Mesendoderm (in vitro differentiated cells): ENCODE measurements around the gene SPACA7.

Experiments used
- DNase-seq: peaks from one replicate; pipeline ENCODE4 v3.0.0; 2013
- H2AK5ac ChIP-seq: 2 replicates; pipeline ENCODE4 v1.6.1; 2013; ENCODE audit warnings: low read length, inconsistent platforms
- H2BK120ac ChIP-seq: 2 replicates; pipeline ENCODE4 v1.6.1; 2013; ENCODE audit warnings: low read depth, mild to moderate bottlenecking, low read length, moderate library complexity, mixed read lengths
- H2BK15ac ChIP-seq: replicated peaks from 2 replicates; pipeline ENCODE4 v1.6.1; 2013; ENCODE audit warnings: low read depth, mild to moderate bottlenecking, moderate library complexity
- H2BK5ac ChIP-seq: 2 replicates; pipeline ENCODE4 v1.6.1; 2013; ENCODE audit warnings: low read length, inconsistent platforms
- H3K18ac ChIP-seq: 2 replicates; pipeline ENCODE4 v1.6.1; 2013; ENCODE audit warnings: mild to moderate bottlenecking, low read length, mixed read lengths
- H3K23ac ChIP-seq: one replicate; pipeline ENCODE4 v1.6.1; 2013; ENCODE audit warnings: low read length
- H3K27ac ChIP-seq: 2 replicates; pipeline ENCODE4 v1.5.1; 2013; ENCODE audit warnings: low read depth, mild to moderate bottlenecking, inconsistent platforms, low read length, moderate library complexity
- H3K27me3 ChIP-seq: 2 replicates; pipeline ENCODE4 v1.6.1; 2013; ENCODE audit warnings: low read length, control low read depth, mild to moderate bottlenecking, inconsistent platforms; ENCODE audit not compliant: insufficient read depth, poor library complexity
- H3K36me3 ChIP-seq: 2 replicates; pipeline ENCODE4 v1.6.1; 2013; ENCODE audit warnings: low read length, inconsistent platforms; ENCODE audit not compliant: control insufficient read depth, insufficient read depth
- H3K4ac ChIP-seq: one replicate; pipeline ENCODE4 v1.6.1; 2013; ENCODE audit warnings: low read depth, mild to moderate bottlenecking, low read length, moderate library complexity
- H3K4me1 ChIP-seq: 2 replicates; pipeline ENCODE4 v1.6.1; 2013; ENCODE audit warnings: low read depth, low read length, inconsistent platforms; ENCODE audit not compliant: control insufficient read depth
- H3K4me2 ChIP-seq: 2 replicates; pipeline ENCODE4 v1.6.1; 2013; ENCODE audit warnings: low read length
- H3K4me3 ChIP-seq: 2 replicates; pipeline ENCODE4 v1.5.1; 2013; ENCODE audit warnings: mild to moderate bottlenecking, low read length
- H3K56ac ChIP-seq: one replicate; pipeline ENCODE4 v1.6.1; 2013; ENCODE audit warnings: low read length
- H3K79me1 ChIP-seq: 2 replicates; pipeline ENCODE4 v1.6.1; 2013; ENCODE audit warnings: low read length, inconsistent platforms
- H3K79me2 ChIP-seq: 2 replicates; pipeline ENCODE4 v1.6.1; 2013; ENCODE audit warnings: mild to moderate bottlenecking, low read length; ENCODE audit not compliant: control insufficient read depth, insufficient read depth
- H3K9ac ChIP-seq: 2 replicates; pipeline ENCODE4 v1.6.1; 2013; ENCODE audit warnings: low read length, inconsistent platforms
- H4K5ac ChIP-seq: one replicate; pipeline ENCODE4 v1.6.1; 2013; ENCODE audit warnings: low read length
- H4K8ac ChIP-seq: one replicate; pipeline ENCODE4 v1.6.1; 2013; ENCODE audit warnings: low read depth, mild to moderate bottlenecking, control low read depth, low read length, moderate library complexity
- WGBS: extraction: QIAGEN DNeasy Blood & Tissue Kit; methylation state at CpG from one replicate; pipeline ENCODE4 v1.1.7; 2013; ENCODE audit warnings: low lambda C conversion rate, missing lambda C conversion rate; ENCODE audit not compliant: insufficient coverage; ENCODE audit errors: extremely low coverage; 5-methylcytosine and 5-hydroxymethylcytosine counted together

SPACA7 gene

GRCh38 chr13:112341446-112341845, 34.7 kb upstream of the SPACA7 start:
- Histone ChIP-seq H2BK5ac (no peak overlapping the region), H3K9ac (no peak overlapping the region), H2AK5ac (no peak overlapping the region), H3K23ac (no peak overlapping the region), H3K36me3 (no peaks in the 10 kb centered on the region), H3K18ac (no peak overlapping the region), H3K56ac (no peak overlapping the region), H3K79me1 (no peaks in the 10 kb centered on the region), H2BK120ac (no peak overlapping the region), H3K4ac (no peak overlapping the region), H3K27ac (no peak overlapping the region), H3K4me2 (no peak overlapping the region), H4K8ac (no peak overlapping the region), H3K4me1 (no peaks in the 10 kb centered on the region), H3K4me3 (no peak overlapping the region), H3K79me2 (no peaks in the 10 kb centered on the region), H4K5ac (no peak overlapping the region), H3K27me3 (peaks cover 2% of the 10 kb centered on the region), H2BK15ac (no peak overlapping the region)
- WGBS = no CpG with 5 or more reads among the region's 3 CpGs
- DNase-seq = no peak

GRCh38 chr13:112341976-112342735, 34.0 kb upstream of the SPACA7 start:
- no peak overlapping the region for H3K27ac ChIP-seq
- no peak overlapping the region for H2BK5ac ChIP-seq
- H3K4me3 ChIP-seq = no peak overlapping the region

GRCh38 chr13:112342841-112343361, 33.3 kb upstream of the SPACA7 start:
- Histone ChIP-seq H3K4me2 (no peak overlapping the region), H2BK120ac (no peak overlapping the region), H3K4ac (no peak overlapping the region), H3K4me3 (no peak overlapping the region), H4K5ac (no peak overlapping the region), H3K9ac (no peak overlapping the region), H3K79me2 (no peaks in the 10 kb centered on the region), H3K27ac (no peak overlapping the region), H3K36me3 (no peaks in the 10 kb centered on the region), H3K79me1 (no peaks in the 10 kb centered on the region), H3K23ac (no peak overlapping the region), H2AK5ac (no peak overlapping the region), H2BK15ac (no peak overlapping the region), H3K56ac (no peak overlapping the region), H2BK5ac (no peak overlapping the region), H3K27me3 (peaks cover 2% of the 10 kb centered on the region), H3K4me1 (no peaks in the 10 kb centered on the region), H4K8ac (no peak overlapping the region), H3K18ac (no peak overlapping the region)
- no CpG with 5 or more reads among the region's 50 CpGs for WGBS
- no peak for DNase-seq

More at GRCh38 chr13:112341976-112342735, 34.0 kb upstream of the SPACA7 start:
- Histone ChIP-seq H3K79me1 (no peaks in the 10 kb centered on the region), H3K18ac (no peak overlapping the region), H4K5ac (no peak overlapping the region), H3K4ac (no peak overlapping the region), H3K27me3 (peaks cover 2% of the 10 kb centered on the region), H4K8ac (no peak overlapping the region), H3K4me1 (no peaks in the 10 kb centered on the region), H3K56ac (no peak overlapping the region), H3K4me2 (no peak overlapping the region), H3K23ac (no peak overlapping the region), H3K9ac (no peak overlapping the region), H2BK15ac (no peak overlapping the region), H2BK120ac (no peak overlapping the region), H3K79me2 (no peaks in the 10 kb centered on the region), H2AK5ac (no peak overlapping the region), H3K36me3 (no peaks in the 10 kb centered on the region)
- no CpG with 5 or more reads among the region's 29 CpGs for WGBS
- no peak for DNase-seq

GRCh38 chr13:112343591-112343990, 32.6 kb upstream of the SPACA7 start:
- Histone ChIP-seq H3K79me2 (no peaks in the 10 kb centered on the region), H3K36me3 (no peaks in the 10 kb centered on the region), H4K8ac (no peak overlapping the region), H2BK120ac (no peak overlapping the region), H3K9ac (no peak overlapping the region), H3K56ac (no peak overlapping the region), H2BK5ac (no peak overlapping the region), H3K4me3 (no peak overlapping the region), H3K27ac (no peak overlapping the region), H3K4me2 (no peak overlapping the region), H3K18ac (no peak overlapping the region), H3K4ac (no peak overlapping the region), H3K4me1 (no peaks in the 10 kb centered on the region), H2BK15ac (no peak overlapping the region), H3K23ac (no peak overlapping the region), H4K5ac (no peak overlapping the region), H2AK5ac (no peak overlapping the region), H3K27me3 (peaks cover 2% of the 10 kb centered on the region), H3K79me1 (no peaks in the 10 kb centered on the region)
- WGBS = no CpG with 5 or more reads among the region's 25 CpGs
- no peak for DNase-seq

- no peaks in the 10 kb centered on the region for H3K36me3 ChIP-seq
- H3K23ac ChIP-seq = no peak overlapping the region
- H3K79me2 ChIP-seq = no peaks in the 10 kb centered on the region
- H2BK5ac ChIP-seq = no peak overlapping the region
- H3K27me3 ChIP-seq = peaks cover 2% of the 10 kb centered on the region
- no peak overlapping the region for H3K56ac ChIP-seq
- no peaks in the 10 kb centered on the region for H3K79me1 ChIP-seq
- H3K4ac ChIP-seq = no peak overlapping the region
- no peak overlapping the region for H3K4me2 ChIP-seq
- no peak overlapping the region for H4K8ac ChIP-seq
- H3K4me3 ChIP-seq = no peak overlapping the region
- no peak overlapping the region for H2AK5ac ChIP-seq
- H3K9ac ChIP-seq = no peak overlapping the region
- H3K27ac ChIP-seq = no peak overlapping the region
- H2BK15ac ChIP-seq = no peak overlapping the region
- no peaks in the 10 kb centered on the region for H3K4me1 ChIP-seq
- WGBS = no CpG with 5 or more reads among the region's 7 CpGs
- H4K5ac ChIP-seq = no peak overlapping the region
- no peak overlapping the region for H3K18ac ChIP-seq
- H2BK120ac ChIP-seq = no peak overlapping the region
- no peak for DNase-seq
These were observed 30.4 kb upstream of the SPACA7 start for GRCh38 chr13:112345826-112346172.
